Measurements from ENCODE around the gene GTF2F1. TPM values are rescaled to one million over a fixed set of nuclear protein-coding genes. Genes with fewer than 3 reads are reported as not detected.

Gene GTF2F1
- total and polyA plus RNA-seq, 7 donors: 34.9 to 78.3 (median 48.2) TPM

GRCh38 chr19:6393983-6394412, 1.0 kb upstream of the GTF2F1 start:
- DNase-seq: no peak
- 26 to 32% methylated on average over 14 of the region's 14 CpGs for WGBS, 2 donors

DNA sequence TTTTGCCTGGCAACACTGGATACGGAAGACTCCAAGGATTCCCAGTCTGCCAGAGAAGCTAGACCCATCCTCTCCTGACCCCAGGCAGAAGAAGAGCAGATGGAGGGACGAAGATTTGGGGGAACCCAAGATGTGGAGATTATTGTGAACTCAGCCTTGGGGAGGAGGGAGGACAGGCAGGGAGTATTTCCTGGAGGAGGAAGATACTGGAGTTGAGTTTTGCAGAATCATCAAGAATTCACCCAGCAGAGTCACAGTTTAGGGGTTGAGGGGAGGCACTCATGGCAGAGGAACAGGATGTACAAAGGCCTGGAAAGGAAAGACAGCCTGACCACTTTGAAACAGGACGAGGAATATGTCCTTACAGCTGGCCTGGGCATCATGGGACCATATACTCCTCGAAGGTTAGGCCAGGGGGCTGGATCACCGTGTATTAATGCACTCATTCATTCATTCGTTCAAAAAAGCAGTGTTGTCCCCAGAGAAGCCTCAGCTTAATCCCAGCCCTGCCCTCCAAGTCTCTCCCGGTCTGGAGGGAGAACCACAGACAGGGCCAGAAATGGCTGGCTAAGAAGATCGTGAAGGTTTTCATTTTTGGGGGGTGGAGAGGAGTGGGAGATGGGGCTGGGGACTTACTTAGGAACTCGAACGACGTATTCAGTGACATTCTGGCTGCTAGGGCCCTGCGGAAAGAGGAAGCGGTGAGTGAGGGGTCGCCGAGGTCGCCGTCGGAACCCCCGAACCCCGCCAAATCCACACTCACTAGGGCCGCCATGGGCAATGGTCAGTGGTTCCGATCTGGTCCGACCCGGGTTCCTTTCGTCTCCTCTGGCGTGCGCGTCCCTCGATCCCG, 517 bp downstream of the GTF2F1 start:
- WGBS, 2 donors: 7 to 8% methylated on average over 30 of the region's 30 CpGs
- TF ChIP-seq POLR2A (IDR thresholded peaks at IDR 0.05) (no peak), EP300 (IDR thresholded peaks at IDR 0.05) (no peak), POLR2AphosphoS5 (IDR thresholded peaks at IDR 0.05) (no peak)
- TF ChIP-seq, protein P1, sequence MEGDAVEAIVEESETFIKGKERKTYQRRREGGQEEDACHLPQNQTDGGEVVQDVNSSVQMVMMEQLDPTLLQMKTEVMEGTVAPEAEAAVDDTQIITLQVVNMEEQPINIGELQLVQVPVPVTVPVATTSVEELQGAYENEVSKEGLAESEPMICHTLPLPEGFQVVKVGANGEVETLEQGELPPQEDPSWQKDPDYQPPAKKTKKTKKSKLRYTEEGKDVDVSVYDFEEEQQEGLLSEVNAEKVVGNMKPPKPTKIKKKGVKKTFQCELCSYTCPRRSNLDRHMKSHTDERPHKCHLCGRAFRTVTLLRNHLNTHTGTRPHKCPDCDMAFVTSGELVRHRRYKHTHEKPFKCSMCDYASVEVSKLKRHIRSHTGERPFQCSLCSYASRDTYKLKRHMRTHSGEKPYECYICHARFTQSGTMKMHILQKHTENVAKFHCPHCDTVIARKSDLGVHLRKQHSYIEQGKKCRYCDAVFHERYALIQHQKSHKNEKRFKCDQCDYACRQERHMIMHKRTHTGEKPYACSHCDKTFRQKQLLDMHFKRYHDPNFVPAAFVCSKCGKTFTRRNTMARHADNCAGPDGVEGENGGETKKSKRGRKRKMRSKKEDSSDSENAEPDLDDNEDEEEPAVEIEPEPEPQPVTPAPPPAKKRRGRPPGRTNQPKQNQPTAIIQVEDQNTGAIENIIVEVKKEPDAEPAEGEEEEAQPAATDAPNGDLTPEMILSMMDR (IDR thresholded peaks at IDR 0.05): no peak
- intact Hi-C loops (cut with DNase I): loop anchor here (1.0 to 2.0 kb wide), 2 partner anchors 20 to 32 kb away; partner anchors contain the start of genes ALKBH7 and KHSRP

More at GRCh38 chr19:6393983-6394412, 1.0 kb upstream of the GTF2F1 start:
- TF ChIP-seq, protein P1 (IDR thresholded peaks at IDR 0.05): no peak
- TF ChIP-seq POLR2AphosphoS5 (IDR thresholded peaks at IDR 0.05) (no peak), POLR2A (IDR thresholded peaks at IDR 0.05) (no peak), EP300 (IDR thresholded peaks at IDR 0.05) (no peak)
- peaks cover 0 to 12% (median 7%) of the 10 kb centered on the region in 4 donors for H3K36me3 ChIP-seq
- H3K9me3 ChIP-seq: no peaks in the 10 kb centered on the region
- peak overlapping the region; percentile 88 to 97 (median 95) for H3K27ac ChIP-seq
- H3K27me3 ChIP-seq: no peaks in the 10 kb centered on the region
- H3K4me1 ChIP-seq: peaks cover 0 to 17% (median 12%) of the 10 kb centered on the region in 4 donors
- H3K4me3 ChIP-seq: peak overlapping the region; percentile 69 to 93 (median 80)
- intact Hi-C loops (cut with DNase I): loop anchor here (1.0 to 2.0 kb wide), 2 partner anchors 21 to 30 kb away; partner anchors contain the start of genes ALKBH7 and KHSRP

DNA sequence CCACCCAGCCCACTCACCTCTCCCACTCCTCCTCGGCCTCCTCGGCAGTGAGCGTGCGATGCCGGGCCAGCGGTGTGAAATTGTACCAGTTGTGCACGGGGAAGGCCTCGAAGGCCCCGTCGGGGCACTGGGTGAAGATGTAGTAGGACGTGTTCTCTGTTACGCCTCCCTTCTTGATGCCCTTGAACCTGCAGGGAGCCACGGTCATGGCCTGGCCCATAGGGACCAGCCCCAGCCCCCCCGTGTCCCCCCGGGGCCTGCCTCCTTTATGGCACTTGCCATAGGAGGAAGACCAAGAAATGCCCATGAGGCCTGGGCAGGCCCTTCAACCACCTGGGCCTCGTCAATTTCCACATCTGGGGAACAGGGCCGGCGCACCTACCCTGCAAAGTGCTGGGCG, 5.6 kb downstream of the GTF2F1 start:
- Histone ChIP-seq H3K4me1 (peaks cover 0 to 9% (median 7%) of the 10 kb centered on the region in 4 donors), H3K9me3 (no peaks in the 10 kb centered on the region), H3K27me3 (no peaks in the 10 kb centered on the region), H3K27ac (no peak overlapping the region), H3K4me3 (no peak overlapping the region), H3K36me3 (peaks cover 36 to 77% (median 43%) of the 10 kb centered on the region in 4 donors)
- TF ChIP-seq POLR2AphosphoS5 (IDR thresholded peaks at IDR 0.05) (no peak), POLR2A (IDR thresholded peaks at IDR 0.05) (no peak), EP300 (IDR thresholded peaks at IDR 0.05) (no peak)
- TF ChIP-seq, protein P1 (IDR thresholded peaks at IDR 0.05): no peak
- DNase-seq: no peak
- whole genome bisulfite sequencing, 2 donors: 95% methylated on average over 19 of the region's 19 CpGs
- intact Hi-C loops (cut with DNase I): no loop called here

More for the DNA sequence above, 517 bp downstream of the GTF2F1 start:
- peak overlapping the region; percentile 69 to 93 (median 80) for H3K4me3 ChIP-seq
- DNase-seq: no peak
- peaks cover 10 to 28% (median 19%) of the 10 kb centered on the region in 4 donors for H3K36me3 ChIP-seq
- H3K27me3 ChIP-seq: no peaks in the 10 kb centered on the region
- H3K4me1 ChIP-seq: peaks cover 0 to 17% (median 12%) of the 10 kb centered on the region in 4 donors
- H3K27ac ChIP-seq: peak overlapping the region; percentile 88 to 97 (median 95)
- H3K9me3 ChIP-seq: no peaks in the 10 kb centered on the region

DNA sequence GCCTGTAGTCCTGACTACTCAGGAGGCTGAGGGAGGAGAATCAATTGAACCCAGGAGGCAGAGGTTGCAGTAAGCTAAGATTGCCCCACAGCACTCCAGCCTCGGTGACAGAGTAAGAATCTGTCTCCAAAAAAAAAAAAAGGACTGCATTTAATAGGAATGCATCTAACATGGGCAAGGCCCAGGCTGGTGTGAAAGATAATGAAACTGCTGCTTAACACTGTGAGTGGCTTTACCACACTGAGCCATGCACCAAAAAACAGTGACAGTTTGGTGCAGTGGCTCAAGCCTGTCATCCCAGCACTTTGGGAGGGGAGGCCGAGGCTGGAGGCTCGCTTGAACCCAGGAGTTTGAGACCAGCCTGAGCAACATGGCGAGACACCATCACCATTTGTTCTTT, 8.6 kb downstream of the GTF2F1 start:
- peaks cover 59 to 99% (median 66%) of the 10 kb centered on the region in 4 donors for H3K36me3 ChIP-seq
- no peak overlapping the region for H3K27ac ChIP-seq
- DNase-seq: no peak
- H3K4me3 ChIP-seq: no peak overlapping the region
- intact Hi-C loops (cut with DNase I): no loop called here
- H3K27me3 ChIP-seq: no peaks in the 10 kb centered on the region
- TF ChIP-seq POLR2AphosphoS5 (IDR thresholded peaks at IDR 0.05) (no peak), POLR2A (IDR thresholded peaks at IDR 0.05) (no peak)
- TF ChIP-seq, protein P1 (IDR thresholded peaks at IDR 0.05): no peak
- 93% methylated on average over 4 of the region's 4 CpGs for WGBS, 2 donors
- no peaks in the 10 kb centered on the region for H3K4me1 ChIP-seq
- H3K9me3 ChIP-seq: no peaks in the 10 kb centered on the region
